H1 (cell line): ENCODE results near the gene CSNK2A3. TPM values are rescaled to one million over a fixed set of nuclear protein-coding genes. Genes with fewer than 3 reads are reported as not detected.

Experiments
- CTCF ChIA-PET: fragments of 300-600 bp; sonication (Branson Sonifier 250); formaldehyde crosslinking; loops from one replicate; lab custom pipeline; 2021; ENCODE audit not compliant: partially characterized antibody; lab: Charles Lee
- POLR2A ChIA-PET: fragments of 300-600 bp; sonication (Branson Sonifier 250); formaldehyde crosslinking; loops from one replicate; lab custom pipeline; 2021; ENCODE audit warnings: inconsistent platforms; ENCODE audit not compliant: partially characterized antibody; lab: Charles Lee
- DNase-seq, 2 experiments: peaks; one replicate each; pipeline versions ENCODE4 v3.0.0 to v3.0.0-alpha.2; 2010 to 2022; ENCODE audit warnings: low spot score in 2 of 2, low read depth in 1 of 2, mixed read lengths in 1 of 2
- FAIRE-seq: peaks from 2 replicates; lab custom pipeline; 2011; peaks lifted over from hg19 to GRCh38; lab: Jason Lieb, UNC
- H2AFZ ChIP-seq: 2 replicates; pipeline ENCODE4 v1.8.1; 2012; ENCODE audit warnings: low read length, inconsistent platforms
- H2AK5ac ChIP-seq: 2 replicates; pipeline ENCODE4 v1.6.1; 2013; ENCODE audit warnings: low read depth, low read length
- H2BK120ac ChIP-seq: replicated peaks from 2 replicates; pipeline ENCODE3; 2013; ENCODE audit warnings: low read depth, low read length, inconsistent platforms
- H2BK12ac ChIP-seq: 2 replicates; pipeline ENCODE4 v1.6.1; 2013; ENCODE audit warnings: low read depth, low read length
- H2BK15ac ChIP-seq: 2 replicates; pipeline ENCODE4 v1.6.1; 2013; ENCODE audit warnings: low read length
- H2BK20ac ChIP-seq: 2 replicates; pipeline ENCODE4 v1.6.1; 2013; ENCODE audit warnings: low read length
- H2BK5ac ChIP-seq: 2 replicates; pipeline ENCODE4 v1.6.1; 2013; ENCODE audit warnings: low read depth, low read length
- H3K14ac ChIP-seq: 2 replicates; pipeline ENCODE4 v1.6.1; 2013; ENCODE audit warnings: inconsistent platforms; ENCODE audit not compliant: insufficient read length
- H3K18ac ChIP-seq: 2 replicates; pipeline ENCODE4 v1.6.1; 2013; ENCODE audit warnings: low read length; ENCODE audit errors: extremely low read depth
- H3K23ac ChIP-seq: 2 replicates; pipeline ENCODE4 v1.6.1; 2013; ENCODE audit warnings: inconsistent platforms; ENCODE audit not compliant: insufficient read length
- H3K23me2 ChIP-seq: 2 replicates; pipeline ENCODE4 v1.6.1; 2013; ENCODE audit warnings: low read depth, low read length
- H3K27ac ChIP-seq: 2 replicates; pipeline ENCODE4 v1.6.1; 2011; ENCODE audit warnings: low read depth, low read length, inconsistent platforms
- H3K27me3 ChIP-seq, 4 experiments: replicated peaks in 1 of 4; 1 replicate in 1 of 4; 2 replicates in 3 of 4; pipeline versions ENCODE4 v1.6.1 to v1.8.1; 2011 to 2013; ENCODE audit warnings: low read length in 3 of 4, mild to moderate bottlenecking in 3 of 4, inconsistent platforms in 2 of 4, mixed read lengths in 2 of 4, moderate library complexity in 1 of 4; ENCODE audit not compliant: control insufficient read depth in 3 of 4, insufficient read depth in 3 of 4; ENCODE audit errors: extremely low read depth in 1 of 4
- H3K36me3 ChIP-seq, 4 experiments: 2 replicates each; pipeline versions ENCODE4 v1.6.1 to v1.8.1; 2011 to 2013; ENCODE audit warnings: mild to moderate bottlenecking in 4 of 4, low read length in 3 of 4, moderate library complexity in 2 of 4, control low read depth in 1 of 4, inconsistent platforms in 1 of 4; ENCODE audit not compliant: insufficient read depth in 4 of 4, control insufficient read depth in 2 of 4
- H3K4ac ChIP-seq: replicated peaks from 2 replicates; pipeline ENCODE3; 2013; ENCODE audit warnings: low read length, low read depth, mixed read lengths, inconsistent platforms; ENCODE audit not compliant: insufficient read length
- H3K4me1 ChIP-seq, 4 experiments: replicated peaks in 1 of 4; 1 replicate in 1 of 4; 2 replicates in 3 of 4; pipeline versions ENCODE4 v1.6.1 to v1.8.1; 2011 to 2013; ENCODE audit warnings: low read length in 3 of 4, inconsistent platforms in 2 of 4, mixed read lengths in 1 of 4; ENCODE audit not compliant: insufficient read depth in 4 of 4, control insufficient read depth in 3 of 4
- H3K4me2 ChIP-seq, 2 experiments: 2 replicates each; pipeline versions ENCODE4 v1.6.1 to v1.8.1; 2011 to 2013; ENCODE audit warnings: low read depth in 2 of 2, low read length in 2 of 2, control low read depth in 1 of 2, inconsistent platforms in 1 of 2, mild to moderate bottlenecking in 1 of 2; ENCODE audit not compliant: insufficient read depth in 1 of 2
- H3K4me3 ChIP-seq, 4 experiments: fragments of 200-600, 300-600 bp in 1 of 4; sonication (generic), shearing (Covaris generic), sonication (Bioruptor Twin) in 1 of 4; 2 replicates each; pipeline versions ENCODE4 v1.5.1 to v1.8.1; 2011 to 2016; ENCODE audit warnings: low read length in 4 of 4, low read depth in 3 of 4, control low read depth in 2 of 4, inconsistent platforms in 2 of 4, mild to moderate bottlenecking in 2 of 4, mixed read lengths in 1 of 4, moderate library complexity in 1 of 4; ENCODE audit not compliant: insufficient read depth in 2 of 4; ENCODE audit errors: extremely low read depth in 1 of 4
- H3K56ac ChIP-seq: replicated peaks from 2 replicates; pipeline ENCODE3; 2013; ENCODE audit warnings: low read depth, mild to moderate bottlenecking, mixed read lengths, low read length, inconsistent platforms; ENCODE audit not compliant: insufficient read length
- H3K79me1 ChIP-seq: 2 replicates; pipeline ENCODE4 v1.6.1; 2013; ENCODE audit warnings: low read depth, low read length, control low read depth
- H3K79me2 ChIP-seq, 2 experiments: 2 replicates each; pipeline versions ENCODE4 v1.6.1 to v1.8.1; 2012 to 2013; ENCODE audit warnings: low read length in 2 of 2, mild to moderate bottlenecking in 2 of 2, inconsistent platforms in 1 of 2; ENCODE audit not compliant: insufficient read depth in 2 of 2, control insufficient read depth in 1 of 2
- H3K9ac ChIP-seq, 4 experiments: replicated peaks in 1 of 4; 1 replicate in 1 of 4; 2 replicates in 3 of 4; pipeline versions ENCODE4 v1.6.1 to v1.8.1; 2011 to 2013; ENCODE audit warnings: low read depth in 3 of 4, low read length in 3 of 4, control low read depth in 2 of 4, mild to moderate bottlenecking in 2 of 4, moderate library complexity in 2 of 4, inconsistent platforms in 1 of 4; ENCODE audit errors: extremely low read depth in 1 of 4
- H3K9me3 ChIP-seq, 2 experiments: 2 replicates each; pipeline versions ENCODE4 v1.6.1 to v1.8.1; 2012 to 2013; ENCODE audit warnings: mild to moderate bottlenecking in 2 of 2, moderate library complexity in 2 of 2, control low read depth in 1 of 2, inconsistent platforms in 1 of 2, low read depth in 1 of 2, low read length in 1 of 2, mixed read lengths in 1 of 2; ENCODE audit not compliant: insufficient read depth in 2 of 2
- H4K20me1 ChIP-seq, 2 experiments: replicated peaks in 1 of 2; 2 replicates each; pipeline versions ENCODE3 to v1.8.1; 2011 to 2013; ENCODE audit warnings: inconsistent platforms in 2 of 2, low read length in 2 of 2, mild to moderate bottlenecking in 1 of 2; ENCODE audit not compliant: insufficient read depth in 2 of 2, control insufficient read depth in 1 of 2
- H4K5ac ChIP-seq: 2 replicates; pipeline ENCODE4 v1.6.1; 2013; ENCODE audit warnings: low read length, low read depth, mixed read lengths, inconsistent platforms; ENCODE audit not compliant: insufficient read length
- H4K8ac ChIP-seq: 2 replicates; pipeline ENCODE4 v1.8.0; 2013; ENCODE audit warnings: mild to moderate bottlenecking, moderate library complexity, low read length, inconsistent platforms; ENCODE audit not compliant: insufficient read depth; ENCODE audit errors: extremely low read depth
- H4K91ac ChIP-seq: replicated peaks from 2 replicates; pipeline ENCODE3; 2013; ENCODE audit warnings: low read length, mixed read lengths, inconsistent platforms; ENCODE audit not compliant: insufficient read length
- EP300 ChIP-seq, 2 experiments: IDR thresholded peaks; 1 replicate in 1 of 2; 2 replicates in 1 of 2; pipeline ENCODE4 v1.6.1; 2011 to 2012; ENCODE audit warnings: low read depth in 2 of 2, low read length in 2 of 2, mild to moderate bottlenecking in 2 of 2, borderline replicate concordance in 1 of 2, inconsistent platforms in 1 of 2, moderate library complexity in 1 of 2
- JUND ChIP-seq: IDR thresholded peaks from 2 replicates; pipeline ENCODE4 v1.6.1; 2011; ENCODE audit warnings: mild to moderate bottlenecking, improper control_type of control experiment, low read length
- KDM1A ChIP-seq: fragments of 200-600, 300-600 bp; sonication (generic); IDR thresholded peaks from 2 replicates; pipeline ENCODE4 v1.7.1; 2016; ENCODE audit warnings: mild to moderate bottlenecking, low read length, borderline replicate concordance
- SIRT6 ChIP-seq: IDR thresholded peaks from one replicate; pipeline ENCODE4 v1.7.1; 2012; ENCODE audit warnings: low read length, inconsistent platforms
- TBP ChIP-seq: IDR thresholded peaks from 2 replicates; pipeline ENCODE4 v1.6.1; 2011; ENCODE audit warnings: low read depth, low read length, improper control_type of control experiment
- WGBS, 2 experiments: shearing (Covaris generic) in 1 of 2; methylation state at CpG; one replicate each; pipeline versions ENCODE4 v1.1.6 to v1.1.7; 2013 to 2015; ENCODE audit warnings: low lambda C conversion rate in 2 of 2, mixed read lengths in 2 of 2, inconsistent platforms in 1 of 2, low coverage in 1 of 2, missing lambda C conversion rate in 1 of 2; ENCODE audit not compliant: insufficient replicate concordance in 2 of 2, insufficient coverage in 1 of 2, insufficient read length in 1 of 2; ENCODE audit errors: extremely low coverage in 1 of 2, missing lambda C conversion rate in 1 of 2; 5-methylcytosine and 5-hydroxymethylcytosine counted together
- polyA plus RNA-seq, 7 experiments: library from polyadenylated mRNA; depleted of rRNA in 3 of 7; stranded (reverse) in 5 of 7; unstranded in 2 of 7; fragments of >200 nt in 5 of 7; fragments of 200-250 nt in 2 of 7; gene quantifications; 1 replicate in 5 of 7; 2 replicates in 1 of 7; 4 replicates in 1 of 7; pipeline versions ENCODE4 v1.2.1 to v1.2.3, GENCODE V29; 2011 to 2013; ENCODE audit warnings: missing spikeins in 2 of 7, mixed read lengths in 2 of 7
- total RNA-seq: library from RNA; stranded (reverse); fragmentation: NEBNext Ultra II Directional; extraction: Animal tissue kit (Norgen Biotek cat#: 25700); gene quantifications from 2 replicates; pipeline ENCODE4 v1.2.1, GENCODE V29; 2021

CSNK2A3 gene
- total and polyA plus RNA-seq, 2 of the 8 experiments (the other 6 are each of a cell fraction or from before 2014, with no cell fraction given): 0.69 to 1.0 TPM

GRCh38 chr11:11372461-11372860 lies 19.4 kb upstream of the CSNK2A3 start:
- Histone ChIP-seq H3K14ac (no peak overlapping the region), H3K18ac (no peak overlapping the region), H2BK12ac (no peak overlapping the region), H2BK15ac (no peak overlapping the region), H2BK20ac (no peak overlapping the region), H3K56ac (no peak overlapping the region), H4K5ac (no peak overlapping the region), H3K4ac (no peak overlapping the region), H3K9ac (no peak overlapping the region), H3K79me1 (no peaks in the 10 kb centered on the region), H3K27ac (no peak overlapping the region), H3K23ac (no peak overlapping the region), H3K4me2 (no peak overlapping the region), H4K8ac (no peak overlapping the region), H3K79me2 (no peaks in the 10 kb centered on the region), H3K4me3 (no peak overlapping the region), H4K20me1 (no peaks in the 10 kb centered on the region), H2BK5ac (no peak overlapping the region), H2AK5ac (no peak overlapping the region), H2BK120ac (no peak overlapping the region), H2AFZ (no peak overlapping the region), H3K23me2 (no peaks in the 10 kb centered on the region), H3K36me3 (no peaks in the 10 kb centered on the region), H3K4me1 (peaks cover 0 to 2% (median 0%) of the 10 kb centered on the region in 4 experiments; a peak in 2 of 7 replicates), H3K27me3 (0 out of 7 replicates have a peak, but pooled peaks cover 0 to 5% (median 0%) of the 10 kb centered on the region in 4 experiments), H4K91ac (no peak overlapping the region), H3K9me3 (no peaks in the 10 kb centered on the region)
- no peak for FAIRE-seq
- POLR2A ChIA-PET: no interaction called here
- TF ChIP-seq TBP (no peak), EP300 (IDR thresholded peaks at IDR 0.05; ENCODE audit: borderline replicate concordance in 1 of 2, low read depth in 2 of 2, low read length in 2 of 2) (no peak), SIRT6 (no peak), KDM1A (no peak), JUND (no peak)
- CTCF ChIA-PET: interaction anchor here (0.5 to 3.2 kb wide), 4 partner anchors 28 to 413 kb away, joined by 3 to 9 read pairs (median 4); partner anchors contain the start of gene GALNT18
- DNase-seq: no peak
- 97% methylated on average over 6 of the region's 8 CpGs; no CpG with 5 or more reads in 1 of the 2 experiments for WGBS, 2 experiments
